Measurements from ENCODE around the gene PSD2. TPM values are rescaled to one million over a fixed set of nuclear protein-coding genes. Genes with fewer than 3 reads are reported as not detected.

Gene PSD2
- polyA plus RNA-seq, 3 donors: not detected

DNA sequence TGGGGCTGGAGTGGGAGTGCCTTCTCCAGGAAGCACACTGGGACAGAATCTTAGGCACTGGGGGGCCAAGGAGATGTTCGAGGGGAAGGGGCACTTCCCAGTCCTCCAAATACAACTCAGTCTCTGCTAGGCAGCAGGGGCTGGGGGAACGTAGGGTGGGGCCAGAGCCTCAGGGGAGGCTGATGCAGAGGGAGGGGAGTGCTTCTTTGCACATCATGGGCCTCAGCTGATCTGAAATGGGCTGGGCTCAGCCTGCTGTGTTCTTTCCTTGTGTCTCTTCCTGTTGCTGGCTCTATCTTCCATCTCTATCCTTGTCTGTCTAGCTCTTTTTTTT lies 15.6 kb downstream of the PSD2 start:
- H3K4me1 Mint-ChIP-seq: no peaks in the 10 kb centered on the region
- no peak overlapping the region for H3K27ac Mint-ChIP-seq

DNA sequence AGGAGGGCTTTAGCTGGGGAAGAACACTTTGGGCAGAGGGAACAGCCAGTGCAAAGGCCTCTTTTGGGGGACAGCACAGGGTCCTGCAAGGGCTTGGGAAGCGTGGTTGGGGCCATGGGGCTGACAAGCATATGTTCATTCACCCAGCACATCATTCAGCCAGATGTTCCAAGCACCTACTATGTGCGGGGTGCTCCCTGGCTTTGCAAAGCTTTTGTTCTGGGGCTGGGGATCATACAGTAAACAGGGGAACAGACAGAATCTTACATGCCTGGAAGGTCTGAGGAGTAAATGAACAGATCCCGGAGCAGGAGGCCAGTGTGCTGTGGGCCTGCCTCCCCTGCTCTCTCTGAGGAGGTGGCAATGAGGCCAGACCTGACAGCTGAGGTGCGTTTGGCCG lies 16.7 kb downstream of the PSD2 start:
- H3K9me3 Mint-ChIP-seq: no peaks in the 10 kb centered on the region
- H3K9me3 ChIP-seq (replicated peaks in 1 of 2; ENCODE audit: control insufficient read depth in 1 of 2, insufficient read depth in 1 of 2, low read length in 2 of 2): no peaks in the 10 kb centered on the region
- peak overlapping the region in 1 of 7 donors; percentile 36 for H3K27ac Mint-ChIP-seq
- no peaks in the 10 kb centered on the region for H3K27me3 ChIP-seq (ENCODE audit: control insufficient read depth in 2 of 2, insufficient read depth in 2 of 2, low read length in 2 of 2)
- H3K4me1 Mint-ChIP-seq: no peaks in the 10 kb centered on the region
- H3K9ac ChIP-seq (ENCODE audit: insufficient read depth, low read length, poor library complexity, severe bottlenecking): no peak overlapping the region
- DNase-seq: no peak
- H3K4me3 Mint-ChIP-seq: no peak overlapping the region
- no peaks in the 10 kb centered on the region for H4K20me1 ChIP-seq (ENCODE audit: insufficient read depth, low read length)
- H2AFZ ChIP-seq (ENCODE audit: insufficient read depth, low read depth, low read length, poor library complexity, severe bottlenecking): no peak overlapping the region
- TF ChIP-seq, protein P1, sequence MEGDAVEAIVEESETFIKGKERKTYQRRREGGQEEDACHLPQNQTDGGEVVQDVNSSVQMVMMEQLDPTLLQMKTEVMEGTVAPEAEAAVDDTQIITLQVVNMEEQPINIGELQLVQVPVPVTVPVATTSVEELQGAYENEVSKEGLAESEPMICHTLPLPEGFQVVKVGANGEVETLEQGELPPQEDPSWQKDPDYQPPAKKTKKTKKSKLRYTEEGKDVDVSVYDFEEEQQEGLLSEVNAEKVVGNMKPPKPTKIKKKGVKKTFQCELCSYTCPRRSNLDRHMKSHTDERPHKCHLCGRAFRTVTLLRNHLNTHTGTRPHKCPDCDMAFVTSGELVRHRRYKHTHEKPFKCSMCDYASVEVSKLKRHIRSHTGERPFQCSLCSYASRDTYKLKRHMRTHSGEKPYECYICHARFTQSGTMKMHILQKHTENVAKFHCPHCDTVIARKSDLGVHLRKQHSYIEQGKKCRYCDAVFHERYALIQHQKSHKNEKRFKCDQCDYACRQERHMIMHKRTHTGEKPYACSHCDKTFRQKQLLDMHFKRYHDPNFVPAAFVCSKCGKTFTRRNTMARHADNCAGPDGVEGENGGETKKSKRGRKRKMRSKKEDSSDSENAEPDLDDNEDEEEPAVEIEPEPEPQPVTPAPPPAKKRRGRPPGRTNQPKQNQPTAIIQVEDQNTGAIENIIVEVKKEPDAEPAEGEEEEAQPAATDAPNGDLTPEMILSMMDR (IDR thresholded peaks at IDR 0.05): no peak
- H3K4me3 ChIP-seq (replicated peaks in 1 of 3; ENCODE audit: low read depth in 2 of 3, low read length in 3 of 3): no peak overlapping the region
- H3K27ac ChIP-seq (ENCODE audit: low read depth in 1 of 2, low read length in 2 of 2): no peak overlapping the region
- H3K4me2 ChIP-seq (replicated peaks; ENCODE audit: extremely low read depth, low read length, poor library complexity, severe bottlenecking): no peak overlapping the region
- intact Hi-C loops (cut with micrococcal nuclease): no loop called here
- H3K27me3 Mint-ChIP-seq (ENCODE audit: low read depth in 3 of 3): peaks cover 11 to 17% (median 15%) of the 10 kb centered on the region in 3 donors
- no peaks in the 10 kb centered on the region for H3K36me3 ChIP-seq (replicated peaks in 1 of 2; ENCODE audit: control insufficient read depth in 1 of 2, insufficient read depth in 2 of 2, low read length in 2 of 2)
- no peaks in the 10 kb centered on the region for H3K4me1 ChIP-seq (ENCODE audit: control insufficient read depth in 1 of 2, insufficient read depth in 2 of 2, low read length in 2 of 2)
- H3K79me2 ChIP-seq (ENCODE audit: insufficient read depth, low read length): no peaks in the 10 kb centered on the region
- no peaks in the 10 kb centered on the region for H3K36me3 Mint-ChIP-seq
- WGBS (ENCODE audit: insufficient coverage): 89% methylated on average over 3 of the region's 5 CpGs

More for the DNA sequence above, 15.6 kb downstream of the PSD2 start:
- WGBS (ENCODE audit: insufficient coverage): no CpG with 5 or more reads among the region's 2 CpGs
- H3K4me2 ChIP-seq (replicated peaks; ENCODE audit: extremely low read depth, low read length, poor library complexity, severe bottlenecking): no peak overlapping the region
- no peaks in the 10 kb centered on the region for H3K9me3 ChIP-seq (replicated peaks in 1 of 2; ENCODE audit: control insufficient read depth in 1 of 2, insufficient read depth in 1 of 2, low read length in 2 of 2)
- H3K4me1 ChIP-seq (ENCODE audit: control insufficient read depth in 1 of 2, insufficient read depth in 2 of 2, low read length in 2 of 2): no peaks in the 10 kb centered on the region
- no peak for DNase-seq
- no peaks in the 10 kb centered on the region for H3K79me2 ChIP-seq (ENCODE audit: insufficient read depth, low read length)
- H3K27ac ChIP-seq (ENCODE audit: low read depth in 1 of 2, low read length in 2 of 2): no peak overlapping the region
- no peak overlapping the region for H2AFZ ChIP-seq (ENCODE audit: insufficient read depth, low read depth, low read length, poor library complexity, severe bottlenecking)
- H3K36me3 ChIP-seq (replicated peaks in 1 of 2; ENCODE audit: control insufficient read depth in 1 of 2, insufficient read depth in 2 of 2, low read length in 2 of 2): no peaks in the 10 kb centered on the region
- Mint-ChIP-seq H3K36me3 (no peaks in the 10 kb centered on the region), H3K4me3 (no peak overlapping the region), H3K9me3 (no peaks in the 10 kb centered on the region), H3K27me3 (ENCODE audit: low read depth in 3 of 3) (peaks cover 8 to 13% (median 12%) of the 10 kb centered on the region in 3 donors)
- no peaks in the 10 kb centered on the region for H3K27me3 ChIP-seq (ENCODE audit: control insufficient read depth in 2 of 2, insufficient read depth in 2 of 2, low read length in 2 of 2)
- no peak overlapping the region for H3K9ac ChIP-seq (ENCODE audit: insufficient read depth, low read length, poor library complexity, severe bottlenecking)
- TF ChIP-seq, protein P1 (IDR thresholded peaks at IDR 0.05): no peak
- intact Hi-C loops (cut with micrococcal nuclease): no loop called here
- H4K20me1 ChIP-seq (ENCODE audit: insufficient read depth, low read length): no peaks in the 10 kb centered on the region
- H3K4me3 ChIP-seq (replicated peaks in 1 of 3; ENCODE audit: low read depth in 2 of 3, low read length in 3 of 3): no peak overlapping the region
